RWPE2 (cell line): ENCODE results near the gene DLK1.

Experiments used
- ATAC-seq: fragments of 200-7000 bp; cut with Tn5 transposase; 3 replicates; pipeline ENCODE4 v1.9.1; 2021; ENCODE audit warnings: low read depth
- DNase-seq: peaks from one replicate; pipeline ENCODE4 v3.0.0-alpha.2; 2020; ENCODE audit warnings: low spot score
- H3K27ac ChIP-seq: fragments of 450-650 bp; 2 replicates; pipeline ENCODE4 v1.5.1; 2017; ENCODE audit warnings: mild to moderate bottlenecking; ENCODE audit not compliant: poor library complexity, severe bottlenecking
- H3K27me3 ChIP-seq: fragments of 250-450 bp; sonication (Bioruptor Pico); 2 replicates; pipeline ENCODE4 v1.5.1; 2021; ENCODE audit warnings: mild to moderate bottlenecking, moderate library complexity; ENCODE audit not compliant: insufficient read depth, poor library complexity, severe bottlenecking
- H3K36me3 ChIP-seq: fragments of 250-450 bp; sonication (Bioruptor Pico); 2 replicates; pipeline ENCODE4 v1.5.1; 2020; ENCODE audit warnings: low read depth, mild to moderate bottlenecking, moderate library complexity
- H3K4me1 ChIP-seq: fragments of 250-450 bp; sonication (Bioruptor Pico); 2 replicates; pipeline ENCODE4 v1.5.1; 2021; ENCODE audit warnings: mild to moderate bottlenecking, moderate library complexity; ENCODE audit not compliant: insufficient read depth, poor library complexity, severe bottlenecking
- H3K4me3 ChIP-seq: fragments of 250-450 bp; sonication (Bioruptor Pico); 2 replicates; pipeline ENCODE4 v1.5.1; 2021; ENCODE audit warnings: mild to moderate bottlenecking, moderate library complexity; ENCODE audit not compliant: severe bottlenecking
- H3K9me3 ChIP-seq: fragments of 250-450 bp; sonication (Bioruptor Pico); 2 replicates; pipeline ENCODE4 v1.5.1; 2021; ENCODE audit warnings: mild to moderate bottlenecking, moderate library complexity; ENCODE audit not compliant: severe bottlenecking
- TF ChIP-seq, protein P1 (sequence below): fragments of 450-650 bp; IDR thresholded peaks from one replicate; pipeline ENCODE4 v1.5.1; 2017; ENCODE audit warnings: mild to moderate bottlenecking, moderate library complexity; ENCODE audit not compliant: poor library complexity, severe bottlenecking

Gene DLK1

GRCh38 chr14:100684154-100684553, 42.5 kb upstream of the DLK1 start:
- H3K9me3 ChIP-seq, result no peaks in the 10 kb centered on the region
- H3K36me3 ChIP-seq, result no peaks in the 10 kb centered on the region
- H3K4me3 ChIP-seq, result no peak overlapping the region
- ATAC-seq (no peak), DNase-seq (no peak)
- TF ChIP-seq, protein P1, sequence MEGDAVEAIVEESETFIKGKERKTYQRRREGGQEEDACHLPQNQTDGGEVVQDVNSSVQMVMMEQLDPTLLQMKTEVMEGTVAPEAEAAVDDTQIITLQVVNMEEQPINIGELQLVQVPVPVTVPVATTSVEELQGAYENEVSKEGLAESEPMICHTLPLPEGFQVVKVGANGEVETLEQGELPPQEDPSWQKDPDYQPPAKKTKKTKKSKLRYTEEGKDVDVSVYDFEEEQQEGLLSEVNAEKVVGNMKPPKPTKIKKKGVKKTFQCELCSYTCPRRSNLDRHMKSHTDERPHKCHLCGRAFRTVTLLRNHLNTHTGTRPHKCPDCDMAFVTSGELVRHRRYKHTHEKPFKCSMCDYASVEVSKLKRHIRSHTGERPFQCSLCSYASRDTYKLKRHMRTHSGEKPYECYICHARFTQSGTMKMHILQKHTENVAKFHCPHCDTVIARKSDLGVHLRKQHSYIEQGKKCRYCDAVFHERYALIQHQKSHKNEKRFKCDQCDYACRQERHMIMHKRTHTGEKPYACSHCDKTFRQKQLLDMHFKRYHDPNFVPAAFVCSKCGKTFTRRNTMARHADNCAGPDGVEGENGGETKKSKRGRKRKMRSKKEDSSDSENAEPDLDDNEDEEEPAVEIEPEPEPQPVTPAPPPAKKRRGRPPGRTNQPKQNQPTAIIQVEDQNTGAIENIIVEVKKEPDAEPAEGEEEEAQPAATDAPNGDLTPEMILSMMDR, result no peak
- no peak overlapping the region for H3K27ac ChIP-seq
- H3K27me3 ChIP-seq, result no peaks in the 10 kb centered on the region
- peaks cover 5% of the 10 kb centered on the region for H3K4me1 ChIP-seq

DNA sequence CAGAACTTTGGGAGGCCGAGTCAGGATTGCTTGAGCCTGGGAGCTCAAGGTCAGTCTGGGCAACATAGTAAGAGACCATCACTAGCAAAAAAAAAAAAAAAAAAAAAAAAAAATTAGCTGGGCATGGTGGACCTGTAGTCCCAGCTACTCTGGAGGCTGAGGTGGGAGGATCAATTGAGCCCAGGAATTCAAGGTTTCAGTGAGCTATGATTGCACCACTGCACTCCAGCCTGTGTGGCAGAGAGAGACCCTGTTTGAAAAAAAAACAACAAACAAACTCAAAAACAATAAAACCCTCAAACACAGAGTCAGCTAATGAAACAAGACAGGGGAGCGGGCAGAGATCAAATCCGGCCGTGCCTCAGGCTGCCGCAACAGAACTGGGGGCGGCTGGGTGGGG, 41.7 kb upstream of the DLK1 start:
- DNase-seq (no peak), ATAC-seq (no peak)
- Histone ChIP-seq H3K4me3 (no peak overlapping the region), H3K27ac (no peak overlapping the region), H3K36me3 (no peaks in the 10 kb centered on the region), H3K9me3 (no peaks in the 10 kb centered on the region), H3K27me3 (no peaks in the 10 kb centered on the region), H3K4me1 (peaks cover 7% of the 10 kb centered on the region)
- TF ChIP-seq, protein P1, result no peak

GRCh38 chr14:100686858-100687257, 39.8 kb upstream of the DLK1 start:
- TF ChIP-seq, protein P1, result no peak
- H3K9me3 ChIP-seq, result no peaks in the 10 kb centered on the region
- H3K27ac ChIP-seq, result no peak overlapping the region
- peaks cover 15% of the 10 kb centered on the region for H3K4me1 ChIP-seq
- H3K36me3 ChIP-seq, result no peaks in the 10 kb centered on the region
- DNase-seq, result no peak
- H3K4me3 ChIP-seq, result no peak overlapping the region
- no peak for ATAC-seq
- H3K27me3 ChIP-seq, result no peaks in the 10 kb centered on the region

- no peaks in the 10 kb centered on the region for H3K36me3 ChIP-seq
- no peak overlapping the region for H3K27ac ChIP-seq
- DNase-seq (no peak), ATAC-seq (no peak)
- H3K4me3 ChIP-seq, result no peak overlapping the region
- TF ChIP-seq, protein P1, result no peak
- H3K27me3 ChIP-seq, result no peaks in the 10 kb centered on the region
- no peaks in the 10 kb centered on the region for H3K9me3 ChIP-seq
- H3K4me1 ChIP-seq, result peaks cover 20% of the 10 kb centered on the region
Measured at GRCh38 chr14:100687386-100687785, 39.3 kb upstream of the DLK1 start.

DNA sequence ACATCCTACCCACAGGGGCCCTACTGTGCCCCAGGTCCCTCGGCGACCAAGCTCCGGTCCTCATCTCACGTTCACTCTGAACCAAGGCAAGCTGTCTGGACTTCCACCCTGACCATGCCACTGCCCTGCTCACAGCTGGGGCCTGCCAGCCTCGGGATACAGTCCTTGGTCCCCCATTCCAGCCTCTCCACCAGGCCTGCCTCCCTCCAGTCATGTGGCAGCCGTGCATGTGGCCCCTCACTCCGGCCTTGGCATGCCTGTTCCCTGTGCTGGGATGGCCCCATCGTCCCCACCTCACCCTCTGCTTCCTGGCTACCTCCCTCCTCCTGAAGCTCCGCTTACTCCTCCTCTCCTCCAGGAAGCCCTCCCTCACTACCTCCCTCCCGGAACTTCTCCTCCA, 38.6 kb upstream of the DLK1 start:
- DNase-seq, result no peak
- Histone ChIP-seq H3K4me3 (no peak overlapping the region), H3K27ac (no peak overlapping the region), H3K4me1 (peaks cover 27% of the 10 kb centered on the region), H3K27me3 (no peaks in the 10 kb centered on the region), H3K36me3 (no peaks in the 10 kb centered on the region), H3K9me3 (no peaks in the 10 kb centered on the region)
- TF ChIP-seq, protein P1, result no peak
- no peak for ATAC-seq
